Neuronal stem cell (in vitro differentiated cells): ENCODE measurements around the gene ADCY9.
A peak's percentile ranks its signal among the peaks of the same experiment; 100 is the strongest.

Experiments
- DNase-seq: peaks from one replicate; pipeline ENCODE4 v3.0.0-alpha.2; 2013; ENCODE audit warnings: low spot score
- H2AFZ ChIP-seq: one replicate; pipeline ENCODE4 v1.6.1; 2013; ENCODE audit warnings: mild to moderate bottlenecking, low read length, inconsistent platforms
- H2AK5ac ChIP-seq: 2 replicates; pipeline ENCODE4 v1.6.1; 2013; ENCODE audit warnings: low read depth, mild to moderate bottlenecking, inconsistent platforms, low read length, moderate library complexity, mixed read lengths
- H2BK120ac ChIP-seq: 2 replicates; pipeline ENCODE4 v1.6.1; 2013; ENCODE audit warnings: low read depth, mild to moderate bottlenecking, inconsistent platforms, low read length, moderate library complexity, mixed read lengths
- H2BK12ac ChIP-seq: one replicate; pipeline ENCODE4 v1.6.1; 2013; ENCODE audit warnings: low read length, inconsistent platforms
- H2BK15ac ChIP-seq: 2 replicates; pipeline ENCODE4 v1.6.1; 2013; ENCODE audit warnings: mild to moderate bottlenecking, low read length, inconsistent platforms, mixed read lengths
- H2BK5ac ChIP-seq: one replicate; pipeline ENCODE4 v1.6.1; 2013; ENCODE audit warnings: inconsistent platforms, mild to moderate bottlenecking, low read length, moderate library complexity
- H3K14ac ChIP-seq: one replicate; pipeline ENCODE4 v1.6.1; 2013; ENCODE audit warnings: low read length, inconsistent platforms
- H3K18ac ChIP-seq: 2 replicates; pipeline ENCODE4 v1.6.1; 2013; ENCODE audit warnings: low read length, inconsistent platforms
- H3K23ac ChIP-seq: 2 replicates; pipeline ENCODE4 v1.6.1; 2013; ENCODE audit warnings: low read depth, mild to moderate bottlenecking, mixed read lengths, low read length, inconsistent platforms; ENCODE audit not compliant: poor library complexity
- H3K27ac ChIP-seq: replicated peaks from 3 replicates; pipeline ENCODE4 v1.5.1; 2013; ENCODE audit warnings: low read length, inconsistent platforms
- H3K27me3 ChIP-seq, 3 experiments: 2 replicates each; pipeline ENCODE4 v1.6.1; 2013; ENCODE audit warnings: low read length in 3 of 3, mild to moderate bottlenecking in 2 of 3, inconsistent platforms in 1 of 3, low read depth in 1 of 3, mixed read lengths in 1 of 3, moderate library complexity in 1 of 3; ENCODE audit not compliant: control insufficient read depth in 3 of 3, insufficient read depth in 3 of 3
- H3K36me3 ChIP-seq, 2 donors: replicated peaks in 1 of 2; 2 replicates each; pipeline ENCODE4 v1.6.1; 2013; ENCODE audit warnings: low read length in 2 of 2; ENCODE audit not compliant: control insufficient read depth in 2 of 2, insufficient read depth in 2 of 2
- H3K4ac ChIP-seq: 2 replicates; pipeline ENCODE4 v1.6.1; 2013; ENCODE audit warnings: inconsistent platforms, mild to moderate bottlenecking, low read length, moderate library complexity
- H3K4me1 ChIP-seq, 2 donors: 1 replicate in 1 of 2; 2 replicates in 1 of 2; pipeline ENCODE4 v1.6.1; 2013; ENCODE audit warnings: low read length in 2 of 2, low read depth in 1 of 2; ENCODE audit not compliant: control insufficient read depth in 2 of 2, insufficient read depth in 1 of 2
- H3K4me2 ChIP-seq: one replicate; pipeline ENCODE4 v1.6.1; 2013; ENCODE audit warnings: mild to moderate bottlenecking, low read length, inconsistent platforms; ENCODE audit not compliant: insufficient read depth, poor library complexity, severe bottlenecking
- H3K4me3 ChIP-seq, 2 donors: 2 replicates each; pipeline ENCODE4 v1.5.1; 2013; ENCODE audit warnings: low read length in 2 of 2, mild to moderate bottlenecking in 2 of 2, inconsistent platforms in 1 of 2, moderate library complexity in 1 of 2
- H3K79me1 ChIP-seq: one replicate; pipeline ENCODE4 v1.6.1; 2013; ENCODE audit warnings: low read depth, mild to moderate bottlenecking, inconsistent platforms, low read length, moderate library complexity
- H3K9ac ChIP-seq: one replicate; pipeline ENCODE4 v1.6.1; 2013; ENCODE audit warnings: mild to moderate bottlenecking, low read depth, low read length, inconsistent platforms; ENCODE audit not compliant: poor library complexity
- H3K9me3 ChIP-seq, 2 donors: replicated peaks in 1 of 2; 2 replicates each; pipeline versions ENCODE3 to v1.6.1; 2013; ENCODE audit warnings: low read length in 2 of 2, mild to moderate bottlenecking in 2 of 2, inconsistent platforms in 1 of 2, low read depth in 1 of 2, mixed read lengths in 1 of 2, moderate library complexity in 1 of 2; ENCODE audit not compliant: control insufficient read depth in 2 of 2, insufficient read depth in 1 of 2
- H4K8ac ChIP-seq: one replicate; pipeline ENCODE4 v1.6.1; 2013; ENCODE audit warnings: low read depth, mild to moderate bottlenecking, inconsistent platforms, low read length, moderate library complexity
- H4K91ac ChIP-seq: one replicate; pipeline ENCODE4 v1.6.1; 2013; ENCODE audit warnings: low read length, low read depth, mild to moderate bottlenecking, inconsistent platforms; ENCODE audit not compliant: poor library complexity
- WGBS, 2 donors: extraction: QIAGEN DNeasy Blood & Tissue Kit; methylation state at CpG; one replicate each; pipeline ENCODE4 v1.1.7; 2013; ENCODE audit warnings: missing lambda C conversion rate in 2 of 2, mixed read lengths in 1 of 2; ENCODE audit not compliant: insufficient read length in 2 of 2, insufficient replicate concordance in 1 of 2; ENCODE audit errors: extremely low coverage in 2 of 2; 5-methylcytosine and 5-hydroxymethylcytosine counted together

The ADCY9 gene

GRCh38 chr16:4140652-4141051 is 24.4 kb upstream of the ADCY9 start:
- H3K36me3 ChIP-seq: no peaks in the 10 kb centered on the region
- no peak overlapping the region for H3K4me2 ChIP-seq
- peaks cover 3 to 11% of the 10 kb centered on the region in 2 donors for H3K9me3 ChIP-seq
- H2AK5ac ChIP-seq: no peak overlapping the region
- peak overlapping the region; percentile 69 for H2AFZ ChIP-seq
- no peak overlapping the region for H2BK120ac ChIP-seq
- H3K4ac ChIP-seq: no peak overlapping the region
- no peak overlapping the region for H3K27ac ChIP-seq
- no peak overlapping the region for H4K91ac ChIP-seq
- no peak overlapping the region for H3K23ac ChIP-seq
- no peak overlapping the region for H3K4me3 ChIP-seq
- H3K18ac ChIP-seq: no peak overlapping the region
- no CpG with 5 or more reads among the region's 3 CpGs for WGBS, 2 donors
- H3K14ac ChIP-seq: no peak overlapping the region
- no peak for DNase-seq
- no peaks in the 10 kb centered on the region for H3K79me1 ChIP-seq
- H3K4me1 ChIP-seq: peaks cover 0 to 8% of the 10 kb centered on the region in 2 donors
- H2BK5ac ChIP-seq: no peak overlapping the region
- no peak overlapping the region for H2BK12ac ChIP-seq
- peaks cover 0 to 3% (median 0%) of the 10 kb centered on the region in 3 experiments for H3K27me3 ChIP-seq
- no peak overlapping the region for H3K9ac ChIP-seq
- no peak overlapping the region for H2BK15ac ChIP-seq
- no peak overlapping the region for H4K8ac ChIP-seq

- no peak overlapping the region for H3K27ac ChIP-seq
These were observed 23.7 kb upstream of the ADCY9 start for GRCh38 chr16:4139968-4140367.

GRCh38 chr16:4138713-4139112 is 22.5 kb upstream of the ADCY9 start:
- H3K4me3 ChIP-seq: no peak overlapping the region
- H3K4me2 ChIP-seq: no peak overlapping the region
- H2BK12ac ChIP-seq: no peak overlapping the region
- no peaks in the 10 kb centered on the region for H3K36me3 ChIP-seq
- H2AK5ac ChIP-seq: no peak overlapping the region
- no peak for DNase-seq
- no peak overlapping the region for H3K14ac ChIP-seq
- no peak overlapping the region for H2BK120ac ChIP-seq
- H3K9me3 ChIP-seq: peaks cover 3 to 11% of the 10 kb centered on the region in 2 donors
- no peak overlapping the region for H4K8ac ChIP-seq
- H3K4me1 ChIP-seq: peaks cover 4 to 8% of the 10 kb centered on the region in 2 donors
- no peak overlapping the region for H3K4ac ChIP-seq
- H2AFZ ChIP-seq: no peak overlapping the region
- no peaks in the 10 kb centered on the region for H3K79me1 ChIP-seq
- H4K91ac ChIP-seq: no peak overlapping the region
- H3K9ac ChIP-seq: no peak overlapping the region
- no CpG with 5 or more reads among the region's 6 CpGs for WGBS, 2 donors
- H2BK15ac ChIP-seq: no peak overlapping the region
- H2BK5ac ChIP-seq: no peak overlapping the region
- H3K27ac ChIP-seq: no peak overlapping the region
- H3K18ac ChIP-seq: no peak overlapping the region
- peaks cover 0 to 3% (median 0%) of the 10 kb centered on the region in 3 experiments for H3K27me3 ChIP-seq
- no peak overlapping the region for H3K23ac ChIP-seq

More at GRCh38 chr16:4139968-4140367, 23.7 kb upstream of the ADCY9 start:
- Histone ChIP-seq H2BK120ac (no peak overlapping the region), H3K18ac (no peak overlapping the region), H2BK12ac (no peak overlapping the region), H3K4me3 (no peak overlapping the region), H3K23ac (no peak overlapping the region), H3K4me2 (no peak overlapping the region), H3K14ac (no peak overlapping the region), H4K8ac (no peak overlapping the region), H3K36me3 (no peaks in the 10 kb centered on the region), H4K91ac (no peak overlapping the region), H2BK5ac (no peak overlapping the region), H3K9ac (no peak overlapping the region), H3K9me3 (peaks cover 3 to 11% of the 10 kb centered on the region in 2 donors), H2AFZ (no peak overlapping the region), H2AK5ac (no peak overlapping the region), H3K27me3 (peaks cover 0 to 3% (median 0%) of the 10 kb centered on the region in 3 experiments), H3K4ac (no peak overlapping the region), H2BK15ac (no peak overlapping the region), H3K4me1 (peaks cover 0 to 8% of the 10 kb centered on the region in 2 donors), H3K79me1 (no peaks in the 10 kb centered on the region)
- no peak for DNase-seq

- no peak overlapping the region for H3K14ac ChIP-seq
- H4K91ac ChIP-seq: no peak overlapping the region
- WGBS, 2 donors: no CpG with 5 or more reads among the region's 3 CpGs
These were observed 21.2 kb upstream of the ADCY9 start for GRCh38 chr16:4137438-4137837.

More at GRCh38 chr16:4137438-4137837, 21.2 kb upstream of the ADCY9 start:
- Histone ChIP-seq H2BK120ac (no peak overlapping the region), H3K4me2 (no peak overlapping the region), H3K36me3 (no peaks in the 10 kb centered on the region), H3K9me3 (peaks cover 3 to 11% of the 10 kb centered on the region in 2 donors), H3K27me3 (peaks cover 0 to 3% (median 0%) of the 10 kb centered on the region in 3 experiments), H3K4me3 (no peak overlapping the region), H3K4ac (no peak overlapping the region), H3K9ac (no peak overlapping the region), H2AFZ (peak overlapping the region; percentile 60), H2BK12ac (no peak overlapping the region), H2AK5ac (no peak overlapping the region), H3K27ac (no peak overlapping the region), H2BK5ac (no peak overlapping the region), H3K79me1 (no peaks in the 10 kb centered on the region), H3K23ac (no peak overlapping the region), H3K18ac (no peak overlapping the region), H4K8ac (no peak overlapping the region), H3K4me1 (peaks cover 7 to 8% of the 10 kb centered on the region in 2 donors), H2BK15ac (no peak overlapping the region)
- DNase-seq: no peak
